OCI-LY1 (cell line): ENCODE measurements around the gene YEATS4.

Source experiments
- H2AFZ ChIP-seq: fragments of 200-600 bp; sonication (generic), shearing (Covaris generic); 2 replicates; pipeline ENCODE4 v1.6.0; 2014; ENCODE audit warnings: antibody characterized with exemption, mild to moderate bottlenecking, low read length
- H3F3A ChIP-seq: fragments of 200-600 bp; sonication (generic), shearing (Covaris generic); 2 replicates; pipeline ENCODE4 v1.6.0; 2014; ENCODE audit warnings: mild to moderate bottlenecking, antibody characterized with exemption, low read length, moderate library complexity; ENCODE audit not compliant: insufficient read depth
- H3K27ac ChIP-seq: fragments of 200-600 bp; sonication (generic); 2 replicates; pipeline ENCODE4 v1.5.1; 2014; ENCODE audit warnings: low read length, mixed run types, mild to moderate bottlenecking, low read depth; ENCODE audit not compliant: poor library complexity, severe bottlenecking
- H3K27me3 ChIP-seq: fragments of 200-600 bp; sonication (generic); 2 replicates; pipeline ENCODE4 v1.6.0; 2014; ENCODE audit warnings: antibody characterized with exemption, mild to moderate bottlenecking, low read length, moderate library complexity; ENCODE audit not compliant: insufficient read depth
- H3K36me3 ChIP-seq: fragments of 200-600 bp; sonication (generic); 2 replicates; pipeline ENCODE4 v1.6.1; 2014; ENCODE audit warnings: mild to moderate bottlenecking, antibody characterized with exemption, low read length, moderate library complexity, mixed read lengths; ENCODE audit not compliant: insufficient read depth
- H3K4me1 ChIP-seq: fragments of 200-600 bp; sonication (generic); 2 replicates; pipeline ENCODE4 v1.5.1; 2014; ENCODE audit warnings: mild to moderate bottlenecking, low read length, moderate library complexity; ENCODE audit not compliant: insufficient read depth, severe bottlenecking
- H3K4me2 ChIP-seq: fragments of 200-600 bp; sonication (generic), shearing (Covaris generic); 2 replicates; pipeline ENCODE4 v1.6.1; 2014; ENCODE audit warnings: low read length
- H3K4me3 ChIP-seq: fragments of 200-600 bp; sonication (generic); 2 replicates; pipeline ENCODE4 v1.5.1; 2014; ENCODE audit warnings: low read length, low read depth, mild to moderate bottlenecking, mixed read lengths; ENCODE audit not compliant: poor library complexity, severe bottlenecking
- H3K79me2 ChIP-seq: fragments of 200-600 bp; shearing (Covaris generic); 2 replicates; pipeline ENCODE4 v1.6.1; 2016; ENCODE audit warnings: mixed run types, low read length, mixed read lengths; ENCODE audit not compliant: insufficient read depth
- H3K9ac ChIP-seq: fragments of 200-600 bp; sonication (generic), shearing (Covaris generic); 2 replicates; pipeline ENCODE4 v1.6.1; 2014; ENCODE audit warnings: mild to moderate bottlenecking, low read length, mixed read lengths
- H3K9me2 ChIP-seq: fragments of 200-600 bp; sonication (generic), shearing (Covaris generic); 2 replicates; pipeline ENCODE4 v1.6.1; 2014; ENCODE audit warnings: low read depth, mild to moderate bottlenecking, low read length, mixed read lengths
- H3K9me3 ChIP-seq: fragments of 200-600 bp; shearing (Covaris generic); 2 replicates; pipeline ENCODE4 v1.6.1; 2014; ENCODE audit warnings: low read length, mixed read lengths
- H4K20me1 ChIP-seq: fragments of 200-600 bp; sonication (generic), shearing (Covaris generic); 2 replicates; pipeline ENCODE4 v1.6.0; 2016; ENCODE audit warnings: mild to moderate bottlenecking, low read length; ENCODE audit not compliant: insufficient read depth
- CTCF ChIP-seq: fragments of 200-600 bp; sonication (generic), shearing (Covaris generic); IDR thresholded peaks from 2 replicates; pipeline ENCODE4 v1.5.1; 2017; ENCODE audit warnings: mild to moderate bottlenecking, antibody characterized with exemption, low read length, moderate library complexity, mixed read lengths
- EZH2 ChIP-seq: fragments of 200-600 bp; sonication (generic), shearing (Covaris generic); IDR thresholded peaks from 2 replicates; pipeline ENCODE4 v1.8.0; 2017; ENCODE audit warnings: borderline replicate concordance, mixed run types, mild to moderate bottlenecking, antibody characterized with exemption, low read length, moderate library complexity, mixed read lengths

Gene YEATS4

GRCh38 chr12:69342421-69342820 is 17.1 kb upstream of the YEATS4 start:
- peaks cover 10% of the 10 kb centered on the region for H3K4me1 ChIP-seq

GRCh38 chr12:69343357-69343756 is 16.2 kb upstream of the YEATS4 start:
- Histone ChIP-seq H3K9me2 (no peaks in the 10 kb centered on the region), H4K20me1 (no peaks in the 10 kb centered on the region), H3K27me3 (no peaks in the 10 kb centered on the region), H3K27ac (no peak overlapping the region), H3F3A (no peaks in the 10 kb centered on the region), H3K9me3 (no peaks in the 10 kb centered on the region), H3K4me2 (no peak overlapping the region), H3K9ac (no peak overlapping the region), H2AFZ (no peak overlapping the region), H3K4me3 (no peak overlapping the region), H3K79me2 (no peaks in the 10 kb centered on the region), H3K36me3 (no peaks in the 10 kb centered on the region), H3K4me1 (peaks cover under 1% of the 10 kb centered on the region)
- TF ChIP-seq CTCF (no peak), EZH2 (no peak)

More at GRCh38 chr12:69342421-69342820, 17.1 kb upstream of the YEATS4 start:
- no peak overlapping the region for H3K4me2 ChIP-seq
- H4K20me1 ChIP-seq = no peaks in the 10 kb centered on the region
- TF ChIP-seq EZH2 (no peak), CTCF (no peak)
- no peaks in the 10 kb centered on the region for H3K9me3 ChIP-seq
- no peaks in the 10 kb centered on the region for H3K79me2 ChIP-seq
- no peak overlapping the region for H2AFZ ChIP-seq
- H3K4me3 ChIP-seq = no peak overlapping the region
- no peaks in the 10 kb centered on the region for H3K27me3 ChIP-seq
- H3K9me2 ChIP-seq = no peaks in the 10 kb centered on the region
- no peaks in the 10 kb centered on the region for H3F3A ChIP-seq
- no peaks in the 10 kb centered on the region for H3K36me3 ChIP-seq
- no peak overlapping the region for H3K9ac ChIP-seq
- no peak overlapping the region for H3K27ac ChIP-seq

- H3K4me3 ChIP-seq = no peak overlapping the region
- no peaks in the 10 kb centered on the region for H3K4me1 ChIP-seq
- no peaks in the 10 kb centered on the region for H3K9me3 ChIP-seq
- H3K4me2 ChIP-seq = no peak overlapping the region
- H4K20me1 ChIP-seq = no peaks in the 10 kb centered on the region
- H2AFZ ChIP-seq = no peak overlapping the region
- no peaks in the 10 kb centered on the region for H3K79me2 ChIP-seq
- no peak overlapping the region for H3K27ac ChIP-seq
- H3K36me3 ChIP-seq = no peaks in the 10 kb centered on the region
- no peaks in the 10 kb centered on the region for H3K9me2 ChIP-seq
- no peak overlapping the region for H3K9ac ChIP-seq
- no peak for TF ChIP-seq EZH2
- no peak for TF ChIP-seq CTCF
- no peaks in the 10 kb centered on the region for H3F3A ChIP-seq
- no peaks in the 10 kb centered on the region for H3K27me3 ChIP-seq
Observed at GRCh38 chr12:69343885-69344612, 15.5 kb upstream of the YEATS4 start.
